Measurements from ENCODE around the gene UBQLN3.

The UBQLN3 gene

DNA sequence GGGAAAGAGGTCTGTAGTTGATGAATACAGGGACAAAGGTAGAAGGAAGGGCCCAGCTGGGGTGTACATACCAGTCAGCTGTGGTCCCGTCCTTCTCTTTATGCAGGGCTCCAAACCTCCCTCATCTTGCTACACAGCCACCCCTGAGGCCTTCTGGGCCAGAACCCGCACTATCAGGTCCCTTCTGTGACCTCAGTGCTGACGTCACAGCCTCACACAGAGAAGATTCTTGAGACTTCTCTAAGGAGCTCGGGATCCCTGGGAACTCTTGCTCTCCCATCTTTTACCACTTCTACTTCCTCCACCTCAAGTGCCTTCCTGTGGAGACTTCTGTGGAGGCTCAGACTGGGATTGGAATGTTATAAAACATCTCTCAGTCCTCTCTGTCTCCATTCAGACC is at the start of gene UBQLN3:
Gene UBQLN3 (minus strand): TSS at position 155 of the 400 bp plus-strand sequence. CDS start 399 bp downstream, outside the sequence.
- no peak for DNase-seq

DNA sequence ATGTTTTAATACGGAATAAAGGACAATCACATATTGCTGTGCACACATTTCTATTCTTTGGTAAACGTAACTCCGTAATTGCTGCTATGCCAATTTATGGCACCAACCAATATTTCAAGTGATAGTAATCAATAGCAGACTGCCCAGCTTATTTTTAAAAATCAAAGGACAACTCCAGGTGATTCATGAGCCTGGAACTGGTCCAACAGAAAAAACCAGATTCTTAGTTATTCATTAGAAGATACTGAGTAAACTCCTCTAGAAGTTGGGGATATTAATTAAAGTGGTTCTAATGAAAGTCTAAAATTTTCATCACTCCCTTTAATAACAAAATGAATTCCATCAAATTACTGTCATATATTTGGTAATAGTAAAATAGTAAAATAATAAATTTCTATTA is 48.0 kb upstream of the UBQLN3 start:
- no peak for DNase-seq

DNA sequence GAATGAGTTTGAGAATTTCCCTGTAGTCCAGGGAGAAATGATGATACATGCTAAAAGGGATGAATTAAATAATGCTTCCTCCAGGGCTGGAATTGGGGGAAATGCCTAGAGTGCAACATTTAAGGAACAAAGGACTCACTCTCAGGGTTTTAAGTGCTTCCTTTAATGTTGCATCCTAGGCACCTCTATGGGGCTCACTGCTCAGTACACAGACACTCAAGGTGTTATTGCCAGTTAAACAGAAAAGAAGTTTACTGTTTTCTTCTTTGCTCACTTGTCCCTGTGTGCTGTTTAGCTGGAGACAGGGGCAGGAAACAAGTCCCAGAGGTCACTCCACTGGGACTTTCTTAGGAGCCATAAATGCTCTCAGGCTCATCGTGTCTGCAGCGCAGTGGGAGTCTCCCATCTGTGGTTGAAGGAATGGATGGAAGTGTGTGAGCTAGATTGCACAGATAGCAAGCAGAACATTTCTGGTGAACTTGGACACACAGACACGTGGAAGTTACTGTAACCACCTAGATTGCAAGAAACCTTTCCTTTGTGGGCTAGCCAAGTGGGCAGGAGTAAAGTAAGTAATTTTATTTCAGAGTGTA is 46.9 kb upstream of the UBQLN3 start:
- DNase-seq, result no peak

DNA sequence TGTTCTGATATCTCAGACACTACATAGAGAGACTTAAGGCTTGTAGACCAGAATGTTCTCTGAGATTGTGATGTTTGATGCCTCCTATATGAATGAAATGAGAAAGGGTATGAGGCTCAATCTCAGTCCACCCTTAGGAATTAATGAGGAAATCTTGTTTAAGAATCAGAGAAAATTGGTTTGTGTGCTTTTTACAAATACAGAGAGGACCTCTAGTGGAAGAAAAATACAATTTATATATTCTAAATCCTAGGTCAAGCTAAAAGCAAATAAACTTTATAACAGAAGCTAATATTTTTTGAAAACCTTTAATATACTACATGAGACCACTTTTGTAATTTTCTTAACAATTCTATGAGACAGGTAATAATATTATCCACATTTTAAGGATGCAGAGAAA is 43.6 kb upstream of the UBQLN3 start:
- DNase-seq, result no peak

DNA sequence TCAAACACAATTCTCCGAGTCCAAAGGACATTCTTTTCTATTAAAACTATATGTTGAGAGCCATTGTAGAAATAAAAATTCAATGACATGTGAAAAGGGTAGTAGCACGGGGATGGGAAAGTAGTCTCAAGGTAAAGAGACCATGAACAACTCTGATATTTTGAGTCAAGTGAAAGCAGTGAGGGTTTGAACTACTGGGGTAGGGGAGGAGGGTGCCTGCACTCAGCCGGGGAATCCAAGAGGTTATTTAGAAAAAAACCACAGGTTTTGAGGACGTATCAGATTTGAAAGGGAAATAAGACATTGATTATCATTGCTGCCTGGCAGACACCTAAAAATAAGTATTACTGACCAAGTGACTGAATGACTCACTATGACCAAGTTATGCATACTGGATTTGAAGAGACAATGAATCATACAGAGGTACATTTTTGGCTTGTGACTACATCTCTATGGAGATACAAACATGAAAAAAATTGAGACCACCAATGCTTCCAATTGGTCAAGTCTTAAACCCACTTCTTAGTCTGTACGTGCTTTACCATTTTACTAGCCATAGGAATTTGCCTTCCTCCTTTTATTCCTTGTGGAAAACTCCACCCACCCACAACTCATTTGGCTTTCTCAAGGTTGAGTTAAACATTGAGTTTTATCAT is 40.8 kb upstream of the UBQLN3 start:
- no peak for DNase-seq

DNA sequence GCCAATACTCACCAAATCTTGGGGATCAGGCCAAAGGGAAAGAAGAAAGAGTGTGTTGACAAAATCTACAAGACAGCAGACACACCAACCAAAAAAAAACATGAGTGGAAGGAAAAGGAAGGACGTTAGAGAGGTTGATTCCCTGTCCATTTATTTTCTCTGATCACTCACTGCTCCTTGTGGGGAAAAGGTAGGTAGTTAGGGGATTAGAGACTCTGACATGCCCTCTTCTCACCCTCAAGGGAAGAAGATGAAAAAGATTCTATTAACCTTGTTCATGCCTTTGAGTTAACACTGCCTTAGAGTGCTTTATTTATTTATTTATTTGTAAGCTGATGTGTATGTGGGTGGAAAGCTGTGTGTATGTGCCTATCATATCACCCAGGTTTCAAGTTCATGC is 38.7 kb upstream of the UBQLN3 start, which contains the start of gene OR52H1:
Gene OR52H1 (minus strand): TSS at position 101 of the 400 bp plus-strand sequence. CDS start 3,035 bp downstream, outside the sequence.
- no peak for DNase-seq

DNA sequence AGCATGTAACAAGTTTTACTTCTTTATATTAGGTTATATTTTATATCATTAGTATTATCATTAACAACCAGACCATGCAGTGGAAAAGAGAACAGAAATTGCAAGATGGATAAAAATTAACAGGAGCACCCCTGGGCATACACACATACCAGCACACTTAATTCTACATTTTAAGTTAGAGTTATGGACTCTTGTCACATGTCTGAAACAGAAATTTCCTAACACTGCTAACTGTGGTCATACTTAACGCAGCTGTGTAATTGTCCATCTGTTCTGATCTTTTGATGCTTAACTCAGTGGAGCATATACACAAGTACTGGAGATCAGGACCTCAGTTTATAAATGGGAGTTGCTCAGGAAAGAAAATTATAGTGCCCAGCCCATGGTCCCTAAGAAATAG is 38.2 kb upstream of the UBQLN3 start:
- DNase-seq, result no peak

DNA sequence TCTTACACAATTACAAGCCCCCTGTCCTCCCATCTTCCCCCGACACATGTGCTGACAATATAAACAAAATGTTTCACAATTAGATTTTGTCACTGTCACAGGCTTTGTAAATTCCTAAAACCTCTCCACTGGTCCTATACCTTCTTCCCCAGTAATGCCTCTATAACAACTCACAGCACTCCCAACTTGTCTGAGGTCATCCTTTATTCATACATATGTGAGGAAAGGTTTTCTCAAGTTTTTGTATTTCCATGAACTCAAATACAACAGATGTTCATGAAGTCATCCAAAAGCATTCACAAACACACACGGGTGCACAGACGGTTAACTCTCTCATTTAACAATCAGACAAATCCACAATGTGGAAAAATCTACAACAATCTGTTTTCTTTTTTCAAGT is 36.7 kb upstream of the UBQLN3 start:
- DNase-seq, result no peak

DNA sequence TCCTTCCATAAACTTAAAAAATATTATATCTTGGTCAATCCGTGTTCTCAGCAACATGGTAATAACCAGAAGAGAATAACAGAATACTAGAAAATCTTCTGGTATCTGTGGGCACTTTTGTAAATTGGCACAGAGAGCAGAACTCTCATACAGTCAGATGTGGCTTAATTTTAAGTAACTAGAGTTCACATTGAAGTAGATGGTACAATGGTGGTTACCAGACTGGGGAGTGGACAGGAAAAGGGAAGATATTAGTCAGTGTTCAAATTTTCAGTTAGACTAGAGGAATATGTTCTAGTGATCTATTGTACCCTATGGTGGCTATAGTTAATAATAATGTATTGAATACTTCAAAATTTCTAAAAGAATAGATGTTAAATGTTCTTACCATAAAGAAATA is 31.7 kb upstream of the UBQLN3 start:
- DNase-seq, result no peak

DNA sequence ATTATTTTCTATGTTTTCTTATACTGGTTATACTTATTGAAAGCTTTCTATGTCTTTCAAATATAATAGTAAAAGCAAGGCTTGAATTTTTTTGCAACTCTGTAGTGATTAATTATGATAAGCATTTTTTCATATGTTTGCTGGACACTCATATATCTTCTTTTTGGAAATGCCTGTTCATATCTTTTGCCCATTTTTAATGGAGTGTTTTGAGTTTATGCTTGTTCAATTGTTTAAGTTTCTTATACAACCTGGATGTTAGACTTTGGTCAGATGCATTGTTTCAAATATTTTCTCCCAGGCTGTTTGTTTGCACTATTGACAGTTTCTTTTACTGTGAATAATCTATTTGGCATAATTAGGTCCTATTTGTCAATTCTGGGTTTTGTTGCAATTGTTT is 26.7 kb upstream of the UBQLN3 start:
- no peak for DNase-seq

DNA sequence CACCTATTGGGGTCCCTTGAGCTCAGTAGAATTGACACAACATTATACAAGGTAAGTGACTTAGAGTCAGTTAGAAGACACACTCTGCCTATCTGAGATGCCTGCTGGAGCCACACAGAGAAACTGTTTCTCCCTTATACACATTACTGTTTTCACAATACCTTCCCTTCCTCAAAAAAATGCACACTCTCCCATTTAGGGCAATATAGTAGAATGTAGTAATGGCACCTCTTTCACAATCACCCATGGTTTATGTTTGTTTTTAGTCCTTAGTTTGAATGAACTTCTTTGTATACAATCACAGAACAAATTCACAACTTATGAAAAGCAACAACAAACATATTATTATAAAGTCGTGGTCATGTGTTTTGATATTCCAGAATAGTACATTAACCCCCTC is 24.3 kb upstream of the UBQLN3 start:
- DNase-seq, result no peak

DNA sequence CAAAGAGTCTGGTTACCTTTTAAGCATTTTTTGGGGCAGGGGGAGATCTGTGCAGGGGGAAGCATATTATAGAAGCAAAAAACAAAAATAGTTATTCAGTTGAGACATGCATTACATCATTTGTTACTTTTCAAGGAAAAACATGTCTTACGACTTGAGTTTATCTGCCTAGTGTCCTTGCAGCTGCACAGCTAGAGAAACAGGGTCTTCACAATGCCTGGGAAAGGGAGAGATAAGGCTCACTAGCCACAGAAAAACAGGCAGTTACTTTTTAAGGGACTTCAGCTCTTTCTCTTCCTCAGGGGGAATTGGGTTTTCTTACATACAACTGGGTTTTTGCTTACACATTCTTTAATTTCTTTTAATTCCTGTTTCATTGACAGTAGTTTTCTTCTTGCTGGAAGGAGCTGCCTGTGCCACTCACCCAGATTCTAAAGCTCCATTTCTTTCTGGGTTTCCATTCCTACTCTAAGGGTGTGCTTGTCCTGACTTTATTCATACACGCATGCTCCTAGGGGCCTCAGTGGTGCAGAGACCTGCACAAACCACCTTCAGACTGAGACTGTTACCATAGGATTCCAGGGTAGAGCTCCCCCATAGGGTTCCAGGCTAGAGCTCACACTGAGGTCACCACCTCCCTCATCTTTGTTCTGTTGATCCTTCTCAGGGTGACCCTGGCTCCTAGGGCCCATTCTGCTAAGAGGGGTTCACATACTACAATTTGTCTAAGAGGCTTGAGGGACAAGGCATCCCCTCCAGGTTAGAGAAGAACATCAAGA is 21.5 kb upstream of the UBQLN3 start:
- DNase-seq, result no peak

DNA sequence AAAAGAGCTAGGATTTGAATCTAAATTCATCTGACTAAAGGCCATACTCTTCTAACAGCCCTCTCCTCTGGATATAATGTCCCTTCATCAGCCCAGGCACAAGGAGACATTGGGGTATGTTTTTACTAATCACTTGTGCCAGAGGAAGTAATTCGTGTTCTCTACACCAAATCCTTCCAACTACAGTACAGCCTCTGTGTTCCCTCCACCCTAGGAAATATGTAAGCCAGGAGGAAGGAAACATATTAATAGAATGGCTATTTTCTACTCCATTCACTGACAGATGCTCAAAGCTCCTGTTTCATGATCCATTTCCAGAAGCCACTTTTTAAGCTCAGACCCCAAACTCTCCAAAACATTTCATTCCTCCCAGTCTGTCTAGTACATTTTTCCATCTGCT is 18.7 kb upstream of the UBQLN3 start:
- DNase-seq, result no peak

DNA sequence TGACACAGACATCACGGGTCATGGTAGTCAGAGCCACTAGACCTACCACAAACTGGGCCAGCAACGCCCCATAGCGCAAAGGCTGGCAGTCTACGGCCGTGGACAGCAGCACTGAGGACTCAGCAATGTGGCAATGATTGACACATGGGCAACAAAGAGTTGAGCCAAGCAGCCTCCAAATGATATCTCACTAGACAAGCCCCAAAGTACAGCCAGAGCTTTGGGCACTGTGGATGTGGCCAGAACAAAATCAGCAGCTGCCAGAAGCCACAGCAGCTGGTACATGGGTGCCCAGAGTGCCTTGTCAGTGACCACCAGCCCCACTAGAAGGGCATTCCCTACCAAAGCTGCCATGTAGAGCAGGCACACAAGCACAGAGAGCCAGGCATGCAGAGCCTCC is 18.0 kb upstream of the UBQLN3 start:
- no peak for DNase-seq

DNA sequence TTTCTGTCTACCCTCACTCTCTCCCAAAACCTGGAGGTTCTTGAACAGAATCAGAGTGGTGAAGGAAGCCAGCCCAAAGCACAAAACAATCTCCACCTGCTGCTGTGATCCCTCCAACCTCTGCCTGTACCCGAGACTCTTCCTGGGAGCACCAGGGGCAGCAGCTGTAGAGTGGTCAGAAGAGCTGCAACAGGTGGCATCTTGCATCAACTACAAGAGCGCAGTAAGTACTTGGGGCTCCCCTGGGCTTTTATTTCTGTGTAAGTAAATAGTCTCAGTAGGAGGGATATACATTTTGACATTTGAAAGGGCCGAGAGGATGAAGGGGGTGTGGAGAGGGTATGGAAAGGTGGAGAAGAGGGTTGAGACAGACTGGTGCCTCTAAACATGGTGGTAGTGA is 15.0 kb upstream of the UBQLN3 start:
- DNase-seq, result no peak

DNA sequence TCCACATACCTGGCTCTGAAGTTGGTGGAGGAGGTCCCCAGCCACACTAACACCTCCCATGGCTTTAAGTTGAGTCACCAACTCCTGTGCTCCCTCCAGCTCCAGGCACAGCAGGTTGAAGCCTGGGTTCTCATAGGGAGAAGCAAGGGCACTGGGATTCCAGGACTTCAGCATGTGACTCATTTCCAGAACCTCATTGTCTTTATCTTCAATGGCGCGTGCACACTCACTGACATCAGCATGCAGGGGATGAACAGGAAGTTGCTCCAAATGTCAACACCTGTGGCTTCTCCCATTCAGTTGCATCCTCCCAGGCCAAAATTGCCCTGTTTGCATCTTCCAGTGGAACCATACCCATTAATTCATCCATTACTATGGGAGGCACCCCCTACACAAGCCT is 12.6 kb upstream of the UBQLN3 start:
- DNase-seq, result no peak

DNA sequence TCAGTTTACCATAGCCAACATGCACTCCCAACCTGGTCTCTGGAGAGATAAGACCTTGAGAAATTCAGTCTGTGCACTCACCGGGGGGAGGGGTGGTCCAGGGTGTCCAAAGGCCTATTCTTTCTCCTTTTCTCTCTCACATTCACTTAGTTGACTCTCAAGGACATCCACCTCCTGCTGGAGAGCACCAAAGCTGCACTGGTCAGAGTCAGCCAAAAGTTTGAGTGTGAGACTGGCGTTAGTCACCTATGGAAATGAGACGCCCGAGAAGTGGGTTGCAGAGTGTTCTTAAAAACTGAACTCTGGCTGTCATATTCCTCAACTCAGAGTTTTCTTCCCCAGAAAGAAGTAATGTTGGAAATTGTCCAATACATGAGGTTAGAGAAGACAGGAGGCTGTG is 11.8 kb upstream of the UBQLN3 start:
- no peak for DNase-seq

DNA sequence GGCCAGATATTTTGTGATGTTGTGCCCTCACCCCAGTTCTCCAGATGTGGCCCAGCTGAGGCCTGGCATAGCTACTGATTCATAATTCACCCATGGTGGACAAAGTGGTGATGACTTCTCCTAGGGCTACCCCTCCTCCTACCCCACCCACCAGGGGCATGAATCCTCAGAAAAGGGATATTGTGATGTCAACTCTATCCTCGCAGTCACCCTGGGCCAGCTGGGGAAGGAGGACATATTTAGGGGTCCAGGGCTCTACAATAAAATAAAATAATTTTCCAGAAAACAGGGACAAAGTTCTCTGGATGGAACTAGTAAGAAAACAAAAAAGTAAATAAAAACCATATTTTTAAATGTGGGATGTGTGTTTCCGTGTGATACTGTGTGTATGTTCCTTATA is 6.8 kb upstream of the UBQLN3 start, which contains the start of gene UBQLNL:
Gene UBQLNL (minus strand): TSS at position 101 of the 400 bp plus-strand sequence. CDS start 258 bp downstream, outside the sequence.
- no peak for DNase-seq

DNA sequence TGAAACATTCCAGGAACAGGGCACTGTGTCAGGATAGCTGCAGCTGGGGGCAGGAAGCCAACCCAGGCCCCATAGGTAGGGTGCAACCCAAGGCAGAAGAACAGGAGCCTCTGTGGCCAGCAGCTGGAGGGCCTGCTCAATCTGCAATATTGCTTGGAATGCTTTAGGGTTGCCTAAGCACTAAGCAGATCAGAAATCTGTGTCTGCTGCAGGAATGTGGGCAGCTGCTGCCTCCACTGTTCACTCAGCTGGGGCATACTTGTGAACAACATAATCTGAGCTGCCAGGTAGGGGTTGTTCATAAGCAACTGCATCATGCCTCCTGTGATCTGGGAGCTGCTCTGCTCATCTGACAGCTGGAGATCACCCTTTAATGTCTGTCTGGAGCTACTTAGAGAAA is 5.1 kb upstream of the UBQLN3 start:
- DNase-seq, result no peak

DNA sequence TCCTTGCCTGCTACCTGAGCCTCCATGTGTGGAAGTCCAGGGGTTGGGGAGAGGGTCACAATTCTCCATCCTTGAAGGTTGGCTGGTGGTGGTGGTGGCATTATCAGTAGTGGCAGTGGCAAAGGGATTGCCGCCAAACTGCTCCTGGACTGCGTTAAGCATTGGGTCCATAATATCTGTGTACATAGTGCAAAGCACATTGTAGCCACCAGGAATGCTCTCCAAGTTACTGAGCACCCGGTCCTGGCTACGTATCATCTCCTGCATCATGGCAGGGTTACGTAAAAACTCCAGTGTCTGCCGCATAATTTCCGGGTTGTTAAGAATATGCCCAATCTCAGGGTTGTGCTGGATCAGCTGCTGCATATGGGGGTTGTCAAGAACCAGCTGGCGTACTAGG is 1.2 kb downstream of the UBQLN3 start:
- no peak for DNase-seq

DNA sequence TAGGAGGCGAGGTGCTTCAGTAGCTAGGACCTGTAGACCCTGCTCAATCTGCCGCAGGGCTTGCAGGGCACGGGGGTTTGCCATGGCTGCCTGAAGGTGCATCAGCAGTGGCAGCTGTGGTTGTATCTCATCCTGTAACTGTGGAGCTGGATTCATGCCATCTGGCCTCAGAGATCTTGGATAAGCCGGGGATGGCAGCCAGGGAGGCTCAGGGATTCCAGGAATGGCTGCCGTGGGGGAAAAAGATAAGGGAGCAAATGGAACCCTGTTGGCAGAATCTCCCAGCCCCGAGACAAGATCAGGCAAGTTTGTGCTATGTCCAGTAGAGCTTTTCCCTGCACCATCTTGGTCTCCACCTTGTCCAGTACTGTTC is 1.8 kb downstream of the UBQLN3 start:
- no peak for DNase-seq

DNA sequence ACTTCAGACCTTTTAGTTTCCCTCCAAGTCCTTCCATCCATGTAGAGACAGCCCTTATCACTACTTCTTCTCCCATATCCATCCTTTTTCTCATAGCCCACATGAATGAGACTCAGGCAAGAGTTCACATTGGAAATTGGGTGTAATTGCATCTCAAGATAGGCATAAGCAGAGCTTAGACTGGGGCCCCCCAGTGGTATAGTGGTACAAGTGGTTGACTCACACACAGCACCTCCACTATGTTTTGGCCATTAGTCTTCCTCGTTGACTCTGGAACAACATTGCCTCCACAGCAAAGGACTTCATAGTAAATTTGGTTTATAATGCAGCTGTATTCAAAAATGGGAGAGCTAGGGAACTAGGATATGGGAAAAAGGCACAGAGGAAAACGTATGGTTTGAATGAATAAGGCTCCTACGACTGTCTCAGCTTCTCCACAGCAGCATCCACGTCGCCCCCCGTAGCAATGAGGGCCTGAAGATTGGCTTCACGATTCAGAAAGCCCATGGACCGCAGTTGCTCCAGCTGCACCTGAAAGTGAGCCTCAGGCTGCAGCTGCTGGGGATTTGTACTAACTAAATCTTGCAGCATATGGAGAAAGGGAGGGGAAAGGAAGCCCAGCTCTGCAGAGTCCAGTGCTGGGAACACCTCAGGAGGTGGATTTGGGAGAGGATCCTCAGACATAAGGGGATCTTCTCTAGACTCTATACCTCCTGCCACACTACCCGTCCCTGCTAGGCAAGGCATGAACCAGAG is 2.4 kb downstream of the UBQLN3 start:
- no peak for DNase-seq

DNA sequence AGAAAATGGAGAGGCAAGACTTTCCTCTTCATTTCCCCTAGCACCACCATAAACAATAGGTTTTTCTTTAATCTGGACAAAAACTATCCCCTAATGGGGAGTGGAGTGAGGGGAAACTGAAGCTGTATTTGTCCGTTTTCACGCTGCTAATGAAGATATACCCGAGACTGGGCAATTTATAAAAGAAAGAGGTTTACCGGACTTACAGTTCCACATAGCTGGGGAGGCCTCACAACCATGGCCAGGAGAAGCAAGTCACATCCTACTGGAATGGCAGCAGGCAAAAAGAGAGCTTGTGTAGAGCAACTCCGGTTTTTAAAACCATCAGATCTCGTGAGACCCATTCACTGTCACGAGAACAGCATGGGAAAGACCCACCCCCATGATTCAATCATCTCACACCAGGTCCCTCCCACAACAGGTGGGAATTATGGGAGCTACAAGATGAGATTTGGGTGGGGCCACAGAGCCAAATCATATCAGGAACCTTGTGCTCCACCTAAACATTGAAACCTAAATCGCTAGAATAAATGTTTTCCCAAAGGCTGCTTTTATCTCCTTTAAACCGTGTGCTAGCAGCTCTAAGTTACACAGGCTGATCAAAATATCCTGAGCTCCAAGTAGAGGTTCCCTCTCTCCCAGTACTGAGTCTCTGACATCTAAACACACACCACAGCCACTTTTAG is 4.3 kb downstream of the UBQLN3 start:
- no peak for DNase-seq
